ENCODE results near the gene SPOCK2. TPM values are rescaled to one million over a fixed set of nuclear protein-coding genes. Genes with fewer than 3 reads are reported as not detected.

Gene SPOCK2
- total and polyA plus RNA-seq, 4 donors: 24.1 to 103 (median 60.1) TPM

DNA sequence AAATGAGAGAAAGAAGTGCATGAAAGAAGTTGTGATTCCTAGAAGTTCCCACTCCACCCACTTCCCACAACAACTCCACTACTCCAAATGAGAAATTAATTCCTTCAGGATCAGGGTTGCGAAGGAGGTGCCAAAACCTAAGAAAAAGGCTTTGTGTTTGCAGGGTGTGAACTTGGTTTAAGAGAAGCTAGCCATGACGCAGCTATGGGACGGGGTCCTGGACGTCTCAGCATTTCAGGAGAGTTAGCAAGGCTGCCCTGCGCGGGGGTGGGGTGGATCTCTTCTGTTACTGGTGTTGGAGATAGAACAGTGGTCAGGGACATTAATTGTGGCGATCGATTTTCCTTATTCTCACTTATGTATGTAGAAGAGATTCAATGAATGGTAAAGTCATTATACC lies 63.0 kb downstream of the SPOCK2 start:
- Histone ChIP-seq H3K27me3 (ENCODE audit: control insufficient read depth in 3 of 3, insufficient read depth in 3 of 3, low read length in 2 of 3) (no peaks in the 10 kb centered on the region), H3K36me3 (ENCODE audit: control insufficient read depth in 4 of 4, insufficient read depth in 4 of 4, low read length in 4 of 4) (no peaks in the 10 kb centered on the region), H3K4me1 (ENCODE audit: control insufficient read depth in 5 of 5, insufficient read depth in 5 of 5, low read length in 5 of 5) (peaks cover 0 to 27% (median 9%) of the 10 kb centered on the region in 5 donors), H3K9ac (ENCODE audit: insufficient read depth in 1 of 2, low read length in 2 of 2) (no peak overlapping the region), H3K4me3 (no peak overlapping the region), H3K9me3 (ENCODE audit: control insufficient read depth in 4 of 4, insufficient read depth in 3 of 4, low read length in 3 of 4) (no peaks in the 10 kb centered on the region), H3K27ac (ENCODE audit: low read depth in 1 of 2, low read length in 1 of 2) (no peak overlapping the region)
- ATAC-seq (ENCODE audit: insufficient read depth, low FRiP score) (no peak), DNase-seq (no peak)
- TF ChIP-seq, protein P1, sequence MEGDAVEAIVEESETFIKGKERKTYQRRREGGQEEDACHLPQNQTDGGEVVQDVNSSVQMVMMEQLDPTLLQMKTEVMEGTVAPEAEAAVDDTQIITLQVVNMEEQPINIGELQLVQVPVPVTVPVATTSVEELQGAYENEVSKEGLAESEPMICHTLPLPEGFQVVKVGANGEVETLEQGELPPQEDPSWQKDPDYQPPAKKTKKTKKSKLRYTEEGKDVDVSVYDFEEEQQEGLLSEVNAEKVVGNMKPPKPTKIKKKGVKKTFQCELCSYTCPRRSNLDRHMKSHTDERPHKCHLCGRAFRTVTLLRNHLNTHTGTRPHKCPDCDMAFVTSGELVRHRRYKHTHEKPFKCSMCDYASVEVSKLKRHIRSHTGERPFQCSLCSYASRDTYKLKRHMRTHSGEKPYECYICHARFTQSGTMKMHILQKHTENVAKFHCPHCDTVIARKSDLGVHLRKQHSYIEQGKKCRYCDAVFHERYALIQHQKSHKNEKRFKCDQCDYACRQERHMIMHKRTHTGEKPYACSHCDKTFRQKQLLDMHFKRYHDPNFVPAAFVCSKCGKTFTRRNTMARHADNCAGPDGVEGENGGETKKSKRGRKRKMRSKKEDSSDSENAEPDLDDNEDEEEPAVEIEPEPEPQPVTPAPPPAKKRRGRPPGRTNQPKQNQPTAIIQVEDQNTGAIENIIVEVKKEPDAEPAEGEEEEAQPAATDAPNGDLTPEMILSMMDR (IDR thresholded peaks at IDR 0.05; ENCODE audit: control extremely low read depth, extremely low read depth): no peak
- WGBS, 2 donors: 91 to 92% methylated on average over 8 of the region's 8 CpGs

DNA sequence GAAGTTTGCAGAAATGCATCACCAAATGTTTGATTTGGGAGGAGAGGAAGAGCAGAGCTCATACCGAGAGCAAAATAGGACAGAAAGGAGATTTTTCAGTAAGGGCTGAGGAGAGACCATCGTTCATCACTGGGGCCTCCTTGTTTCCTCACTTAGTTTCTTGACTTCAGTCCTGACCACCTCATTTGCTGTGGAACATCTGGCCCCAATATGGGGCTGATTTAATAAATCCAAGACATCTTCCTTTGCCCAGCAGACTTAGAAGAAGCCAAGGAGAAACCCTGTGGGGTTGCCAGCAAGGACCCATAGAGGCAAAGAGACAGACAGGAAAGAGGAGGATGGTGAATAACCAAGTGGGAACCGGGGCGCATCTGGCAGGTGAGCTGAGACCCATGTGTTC lies 63.8 kb downstream of the SPOCK2 start:
- Histone ChIP-seq H3K27me3 (ENCODE audit: control insufficient read depth in 3 of 3, insufficient read depth in 3 of 3, low read length in 2 of 3) (no peaks in the 10 kb centered on the region), H3K9ac (ENCODE audit: insufficient read depth in 1 of 2, low read length in 2 of 2) (no peak overlapping the region), H3K4me3 (no peak overlapping the region), H3K9me3 (ENCODE audit: control insufficient read depth in 4 of 4, insufficient read depth in 3 of 4, low read length in 3 of 4) (no peaks in the 10 kb centered on the region), H3K36me3 (ENCODE audit: control insufficient read depth in 4 of 4, insufficient read depth in 4 of 4, low read length in 4 of 4) (no peaks in the 10 kb centered on the region), H3K27ac (ENCODE audit: low read depth in 1 of 2, low read length in 1 of 2) (no peak overlapping the region), H3K4me1 (ENCODE audit: control insufficient read depth in 5 of 5, insufficient read depth in 5 of 5, low read length in 5 of 5) (peaks cover 0 to 30% (median 7%) of the 10 kb centered on the region in 5 donors)
- ATAC-seq (ENCODE audit: insufficient read depth, low FRiP score) (no peak), DNase-seq (no peak)
- TF ChIP-seq, protein P1 (IDR thresholded peaks at IDR 0.05; ENCODE audit: control extremely low read depth, extremely low read depth): no peak
- WGBS, 2 donors: 86 to 87% methylated on average over 4 of the region's 4 CpGs

DNA sequence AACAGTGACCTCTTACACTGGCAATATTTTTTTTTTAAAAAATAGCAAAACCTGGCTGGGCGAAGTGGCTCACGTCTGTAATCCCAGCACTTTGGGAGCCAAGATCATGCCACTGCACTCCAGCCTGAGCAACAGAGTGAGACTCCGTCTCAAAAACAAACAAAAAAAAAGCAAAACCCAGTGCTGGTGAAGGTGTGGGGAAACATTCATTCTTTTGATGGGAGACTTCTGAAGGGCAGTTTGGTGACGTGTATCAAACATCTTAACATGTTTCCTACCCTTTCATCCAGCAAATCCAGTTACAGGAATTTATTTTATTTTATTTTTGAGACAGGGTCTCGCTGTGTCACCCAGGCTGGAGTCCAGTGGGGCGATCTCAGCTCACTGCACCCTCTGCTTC lies 66.1 kb downstream of the SPOCK2 start:
- WGBS, 2 donors: 82 to 95% methylated on average over 6 of the region's 6 CpGs
- H3K9ac ChIP-seq (ENCODE audit: insufficient read depth in 1 of 2, low read length in 2 of 2): no peak overlapping the region
- H3K36me3 ChIP-seq (ENCODE audit: control insufficient read depth in 4 of 4, insufficient read depth in 4 of 4, low read length in 4 of 4): no peaks in the 10 kb centered on the region
- ATAC-seq (ENCODE audit: insufficient read depth, low FRiP score) (no peak), DNase-seq (no peak)
- no peaks in the 10 kb centered on the region for H3K27me3 ChIP-seq (ENCODE audit: control insufficient read depth in 3 of 3, insufficient read depth in 3 of 3, low read length in 2 of 3)
- H3K4me1 ChIP-seq (ENCODE audit: control insufficient read depth in 5 of 5, insufficient read depth in 5 of 5, low read length in 5 of 5): peaks cover 0 to 39% (median 12%) of the 10 kb centered on the region in 5 donors
- no peaks in the 10 kb centered on the region for H3K9me3 ChIP-seq (ENCODE audit: control insufficient read depth in 4 of 4, insufficient read depth in 3 of 4, low read length in 3 of 4)
- no peak overlapping the region for H3K27ac ChIP-seq (ENCODE audit: low read depth in 1 of 2, low read length in 1 of 2)
- H3K4me3 ChIP-seq: no peak overlapping the region
- TF ChIP-seq, protein P1 (IDR thresholded peaks at IDR 0.05; ENCODE audit: control extremely low read depth, extremely low read depth): no peak
